GM21360 (cell line): Measurements from ENCODE around the gene TUBA4B.
"Not testable (repeated sequence)": the region's sequence is repeated elsewhere in the genome, so short reads cannot be mapped to it uniquely, and the experiment has no call there.

Source experiments
- ATAC-seq: cut with Tn5 transposase; IDR thresholded peaks from one replicate; pipeline ENCODE4 v1.9.1; 2021; ENCODE audit warnings: mild to moderate bottlenecking, moderate library complexity; ENCODE audit not compliant: unreplicated experiment

Gene TUBA4B

GRCh38 chr2:219273937-219274336 is 20.9 kb downstream of the TUBA4B start:
- ATAC-seq, result no peak

GRCh38 chr2:219274361-219274921 is 21.4 kb downstream of the TUBA4B start:
- no peak for ATAC-seq

GRCh38 chr2:219277703-219278654 is 24.9 kb downstream of the TUBA4B start:
- no peak for ATAC-seq

- ATAC-seq, result no peak
Observed at GRCh38 chr2:219278655-219279150, 25.7 kb downstream of the TUBA4B start.

- peak; percentile 83 for ATAC-seq
Observed at GRCh38 chr2:219279151-219279915, 26.3 kb downstream of the TUBA4B start, which contains the start of gene DNAJB2. DNAJB2 (plus strand) TSS chr2:219279366; CDS start chr2:219279834, 468 bp downstream.

GRCh38 chr2:219279916-219280516 is 27.0 kb downstream of the TUBA4B start:
- no peak for ATAC-seq

- no peak for ATAC-seq
Observed at GRCh38 chr2:219280651-219281050, 27.6 kb downstream of the TUBA4B start.

- ATAC-seq, result no peak
Observed at GRCh38 chr2:219281588-219281987, 28.5 kb downstream of the TUBA4B start.

GRCh38 chr2:219282375-219282774 is 29.3 kb downstream of the TUBA4B start:
- ATAC-seq, result no peak

- ATAC-seq, result no peak
Observed at GRCh38 chr2:219282943-219283581, 30.0 kb downstream of the TUBA4B start.

GRCh38 chr2:219284501-219285372 is 31.7 kb downstream of the TUBA4B start:
- ATAC-seq, result no peak

- no peak for ATAC-seq
Observed at GRCh38 chr2:219285373-219285735, 32.3 kb downstream of the TUBA4B start.

- no peak for ATAC-seq
Observed at GRCh38 chr2:219285894-219286425, 32.9 kb downstream of the TUBA4B start.

GRCh38 chr2:219286436-219287115 is 33.5 kb downstream of the TUBA4B start:
- ATAC-seq, result no peak

- not testable (repeated sequence) for ATAC-seq
Observed at GRCh38 chr2:219287116-219287440, 34.0 kb downstream of the TUBA4B start.

- ATAC-seq, result no peak
Observed at GRCh38 chr2:219287580-219288265, 34.7 kb downstream of the TUBA4B start.

- ATAC-seq, result no peak
Observed at GRCh38 chr2:219289195-219289536, 36.1 kb downstream of the TUBA4B start.
